ENCODE measurements around the gene CBX8.

CBX8 gene

DNA sequence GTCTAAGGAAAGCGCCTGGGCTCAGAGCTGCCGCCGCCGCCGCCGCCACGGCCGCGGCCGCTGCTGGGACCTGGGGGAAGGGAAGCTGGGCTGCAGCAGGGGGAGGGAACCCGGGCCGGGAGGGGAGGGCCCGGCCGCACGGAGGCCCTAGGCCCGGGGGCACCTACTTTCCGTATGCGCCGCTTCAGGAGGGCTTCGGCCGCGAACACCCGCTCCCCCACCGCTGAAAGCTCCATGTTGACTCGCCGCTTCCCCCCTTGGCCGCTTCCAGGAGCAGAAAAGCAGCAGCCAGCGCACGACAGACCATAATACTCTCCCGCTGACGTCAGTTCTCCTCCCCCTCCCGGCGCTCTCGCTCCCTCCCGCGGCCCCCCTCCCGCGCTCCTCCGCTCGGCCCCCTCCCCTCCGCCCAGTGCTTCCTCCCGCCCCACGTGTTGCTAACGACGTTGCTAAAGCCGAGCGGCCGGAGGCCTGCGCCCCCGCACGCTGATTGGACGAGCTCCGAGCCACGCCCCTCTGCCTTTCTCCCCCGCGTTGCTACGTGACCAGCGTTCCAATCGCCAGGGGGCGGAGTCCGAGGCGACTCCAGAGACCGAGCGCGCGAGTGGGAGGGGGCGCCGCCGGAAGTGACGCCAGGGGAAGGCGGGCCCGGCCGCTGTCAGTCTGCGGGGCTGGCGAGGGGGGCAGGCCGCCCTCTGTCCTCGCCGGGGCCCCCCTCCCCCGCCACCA, at the start of gene CBX8:
Gene CBX8, minus strand, starts transcription at position 315 of the 729 bp plus-strand sequence. Its CDS starts 79 bp downstream, at position 236.
- DNase-seq (ENCODE audit: low spot score) = peak; percentile 99

DNA sequence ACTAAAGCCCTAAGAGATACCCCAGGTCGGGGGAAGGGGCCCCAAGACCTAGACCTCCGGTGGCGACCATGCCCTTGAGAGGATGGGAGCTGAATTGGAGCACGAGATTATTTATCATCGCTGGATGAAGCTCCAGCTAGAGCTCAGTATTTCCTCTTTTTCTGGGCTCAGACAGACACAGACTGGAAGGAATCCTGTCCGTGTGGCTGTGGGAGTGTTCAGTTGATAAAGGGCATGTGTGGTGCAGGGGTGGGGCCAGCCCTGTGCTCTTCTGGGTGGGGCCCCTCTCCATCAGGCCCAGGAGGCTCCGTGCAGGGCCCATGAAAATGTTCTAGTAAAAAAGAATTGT, 48.7 kb upstream of the CBX8 start:
- DNase-seq (ENCODE audit: low spot score) = no peak

DNA sequence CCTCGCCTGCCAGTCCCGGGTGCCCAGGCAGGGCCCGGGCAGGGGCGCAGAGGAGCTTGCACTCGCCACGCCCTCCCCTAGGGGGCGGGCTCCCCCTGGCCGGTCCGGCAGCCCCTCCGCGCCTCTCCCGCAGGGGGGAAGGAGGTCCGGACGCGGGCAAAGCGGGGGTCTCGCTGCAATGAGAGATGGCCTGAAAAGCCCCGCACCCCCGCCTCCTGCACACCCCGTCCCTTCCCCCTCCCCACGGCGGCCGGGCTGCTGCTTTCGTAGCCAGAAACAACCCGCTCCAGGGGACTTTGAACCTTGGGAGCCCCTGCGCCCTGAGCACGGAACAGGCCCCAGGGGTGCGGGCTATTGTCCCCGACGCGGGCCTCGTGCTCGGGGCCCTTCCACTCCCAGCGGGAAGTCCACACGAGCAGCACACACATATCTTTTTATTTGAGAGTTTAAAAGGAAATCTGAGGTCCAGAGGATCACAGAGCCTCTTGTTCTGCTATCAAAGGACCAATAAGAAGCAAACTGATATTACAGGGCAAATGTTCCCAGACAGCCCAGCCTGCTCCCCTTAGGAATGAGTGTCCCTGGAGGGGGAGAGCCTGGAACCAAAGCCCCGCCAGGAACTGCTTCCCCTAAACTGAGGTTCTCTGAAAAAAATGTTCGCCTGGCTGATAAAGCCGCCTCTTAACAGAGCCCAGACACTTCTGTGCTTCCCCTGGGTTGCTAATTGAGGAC, 48.2 kb upstream of the CBX8 start:
- peak; percentile 28 for DNase-seq (ENCODE audit: low spot score)

DNA sequence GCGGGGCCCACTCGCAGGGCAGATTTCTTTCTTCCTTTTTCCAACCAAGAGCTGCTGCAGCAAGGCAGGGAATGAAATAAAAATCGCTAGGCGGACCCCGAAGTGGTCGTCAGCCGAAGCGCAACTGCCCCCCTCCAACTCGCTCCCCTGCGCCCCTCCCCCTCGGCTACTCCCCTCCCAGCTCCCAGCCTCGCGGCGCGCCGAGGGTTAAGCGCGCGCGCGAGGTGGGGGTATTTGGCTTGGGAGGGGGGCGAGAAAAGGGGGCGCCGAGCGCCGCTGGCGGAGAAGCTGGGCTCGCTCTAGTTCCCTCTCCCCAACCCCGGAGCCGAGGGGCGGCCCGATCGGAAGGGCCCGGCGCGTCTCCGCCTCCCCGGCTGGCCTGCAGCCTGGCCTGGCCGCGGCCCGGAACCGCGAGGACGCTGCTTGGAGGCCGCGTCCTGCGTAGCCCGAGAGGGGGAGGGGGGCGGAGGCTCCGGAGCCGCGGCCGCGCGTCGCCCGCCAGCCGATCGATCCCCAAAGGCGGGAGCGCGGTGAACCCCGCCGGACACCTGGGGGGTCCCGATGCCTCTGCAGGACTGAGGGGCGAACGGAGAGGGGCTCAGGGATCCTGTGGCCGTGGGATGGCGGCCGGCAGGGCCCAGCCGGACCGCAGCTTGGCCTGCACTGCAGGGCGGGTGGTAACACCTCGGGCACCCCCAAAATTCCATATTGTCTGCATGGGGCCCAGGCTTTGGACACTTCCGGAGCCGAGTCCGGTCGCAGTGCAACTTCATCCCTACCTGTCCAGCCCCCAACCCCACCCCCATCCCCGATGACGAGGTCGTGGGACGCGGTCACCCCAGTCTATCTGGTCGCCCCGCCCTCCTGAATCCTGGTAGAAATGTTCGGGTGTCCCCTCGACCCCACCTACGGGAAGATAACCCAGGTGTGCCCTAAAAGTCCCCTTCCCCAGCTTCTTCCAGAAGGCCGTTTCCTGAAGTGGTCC, 47.2 kb upstream of the CBX8 start:
- no peak for DNase-seq (ENCODE audit: low spot score)

DNA sequence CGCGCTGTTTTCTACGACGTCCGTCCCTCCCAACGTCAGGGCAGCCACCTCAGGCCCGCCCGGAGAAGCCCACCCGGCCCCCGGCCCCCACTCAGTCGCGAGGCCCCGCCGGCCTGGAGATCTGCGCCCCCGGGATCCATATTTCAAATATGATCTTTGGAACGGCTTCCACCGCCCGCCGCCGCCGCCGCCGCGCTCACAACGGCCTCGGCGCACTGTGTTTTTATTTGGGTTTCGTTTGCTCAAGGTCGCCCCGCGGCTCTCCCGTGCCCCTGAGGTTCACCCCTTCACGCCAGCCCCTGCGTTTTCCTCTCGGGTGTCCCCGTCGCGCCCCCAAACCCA, 46.6 kb upstream of the CBX8 start:
- DNase-seq (ENCODE audit: low spot score) = no peak

DNA sequence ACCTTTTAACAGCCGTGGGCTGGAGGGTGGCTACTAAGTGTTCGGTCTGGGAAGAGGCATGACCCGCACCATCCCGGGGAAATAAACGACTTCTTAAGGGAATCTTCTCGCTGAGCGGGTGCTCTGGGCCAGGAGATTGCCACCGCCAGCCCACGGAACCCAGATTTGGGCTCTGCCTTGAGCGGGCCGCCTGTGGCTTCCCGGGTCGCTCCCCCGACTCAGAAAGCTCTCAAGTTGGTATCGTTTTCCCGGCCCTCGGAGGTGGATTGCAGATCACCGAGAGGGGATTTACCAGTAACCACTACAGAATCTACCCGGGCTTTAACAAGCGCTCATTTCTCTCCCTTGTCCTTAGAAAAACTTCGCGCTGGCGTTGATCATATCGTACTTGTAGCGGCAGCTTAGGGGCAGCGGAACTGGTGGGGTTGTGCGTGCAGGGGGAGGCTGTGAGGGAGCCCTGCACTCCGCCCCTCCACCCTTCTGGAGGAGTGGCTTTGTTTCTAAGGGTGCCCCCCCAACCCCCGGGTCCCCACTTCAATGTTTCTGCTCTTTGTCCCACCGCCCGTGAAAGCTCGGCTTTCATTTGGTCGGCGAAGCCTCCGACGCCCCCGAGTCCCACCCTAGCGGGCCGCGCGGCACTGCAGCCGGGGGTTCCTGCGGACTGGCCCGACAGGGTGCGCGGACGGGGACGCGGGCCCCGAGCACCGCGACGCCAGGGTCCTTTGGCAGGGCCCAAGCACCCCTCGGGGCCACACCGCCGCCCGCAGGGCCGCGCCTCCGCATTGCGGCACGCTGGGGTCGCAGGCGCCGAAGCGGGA, 46.0 kb upstream of the CBX8 start:
- DNase-seq (ENCODE audit: low spot score) = no peak

DNA sequence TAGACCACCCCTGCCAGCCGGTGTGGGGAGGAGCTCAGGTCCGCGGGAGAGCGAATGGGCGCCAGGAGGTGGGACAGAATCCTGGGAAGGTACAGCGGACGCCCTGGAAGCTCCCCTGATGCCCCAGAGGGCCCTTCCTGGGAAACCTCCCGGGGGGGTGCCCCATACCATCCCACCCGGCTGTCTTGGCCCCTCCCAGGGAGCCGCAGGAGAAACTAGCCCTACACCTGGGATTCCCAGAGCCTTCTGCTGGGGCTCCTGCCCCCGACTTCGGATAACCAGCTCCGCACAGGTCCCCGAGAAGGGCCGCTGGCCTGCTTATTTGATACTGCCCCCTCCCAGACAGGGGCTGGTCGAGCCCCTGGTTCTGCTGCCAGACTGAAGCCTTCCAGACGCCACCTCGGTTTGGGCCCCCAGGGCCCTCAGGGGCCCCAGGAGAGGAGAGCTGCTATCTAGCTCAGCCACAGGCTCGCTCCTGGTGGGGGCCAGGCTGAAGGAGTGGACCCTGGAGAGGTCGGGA, 45.3 kb upstream of the CBX8 start:
- no peak for DNase-seq (ENCODE audit: low spot score)

DNA sequence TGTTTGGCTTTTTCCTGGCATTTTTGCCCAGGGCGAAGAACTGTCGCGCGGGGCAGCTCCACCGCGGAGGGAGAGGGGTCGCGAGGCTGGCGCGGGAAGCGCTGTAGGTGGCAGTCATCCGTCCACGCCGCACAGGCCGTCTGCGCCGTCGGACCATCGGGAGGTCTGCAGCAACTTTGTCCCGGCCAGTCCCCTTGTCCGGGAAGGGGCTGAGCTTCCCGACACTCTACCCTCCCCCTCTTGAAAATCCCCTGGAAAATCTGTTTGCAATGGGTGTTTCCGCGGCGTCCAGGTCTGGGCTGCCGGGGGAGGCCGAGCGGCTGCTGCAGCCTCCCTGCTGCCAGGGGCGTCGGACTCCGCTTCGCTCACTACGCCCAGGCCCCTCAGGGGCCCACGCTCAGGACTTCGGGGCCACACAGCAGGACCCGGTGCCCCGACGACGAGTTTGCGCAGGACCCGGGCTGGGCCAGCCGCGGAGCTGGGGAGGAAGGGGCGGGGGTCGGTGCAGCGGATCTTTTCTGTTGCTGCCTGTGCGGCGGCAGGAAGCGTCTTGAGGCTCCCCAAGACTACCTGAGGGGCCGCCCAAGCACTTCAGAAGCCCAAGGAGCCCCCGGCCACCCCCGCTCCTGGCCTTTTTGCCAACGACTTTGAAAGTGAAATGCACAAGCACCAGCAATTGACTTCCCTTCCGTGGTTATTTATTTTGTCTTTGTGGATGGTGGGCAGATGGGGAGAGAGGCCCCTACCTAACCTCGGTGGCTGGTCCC, 44.7 kb upstream of the CBX8 start:
- DNase-seq (ENCODE audit: low spot score) = peak; percentile 16

DNA sequence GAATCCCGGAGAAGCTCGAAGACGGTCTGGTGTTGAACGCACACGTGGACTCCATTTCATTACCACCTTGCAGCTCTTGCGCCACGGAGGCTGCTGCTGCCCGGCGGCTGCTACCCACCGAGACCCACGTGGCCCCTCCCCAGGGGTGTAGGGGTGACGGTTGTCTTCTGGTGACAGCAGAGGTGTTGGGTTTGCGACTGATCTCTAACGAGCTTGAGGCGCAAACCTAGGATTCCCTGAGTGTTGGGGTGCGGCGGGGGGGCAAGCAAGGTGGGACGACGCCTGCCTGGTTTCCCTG, 44.1 kb upstream of the CBX8 start:
- DNase-seq (ENCODE audit: low spot score) = no peak

DNA sequence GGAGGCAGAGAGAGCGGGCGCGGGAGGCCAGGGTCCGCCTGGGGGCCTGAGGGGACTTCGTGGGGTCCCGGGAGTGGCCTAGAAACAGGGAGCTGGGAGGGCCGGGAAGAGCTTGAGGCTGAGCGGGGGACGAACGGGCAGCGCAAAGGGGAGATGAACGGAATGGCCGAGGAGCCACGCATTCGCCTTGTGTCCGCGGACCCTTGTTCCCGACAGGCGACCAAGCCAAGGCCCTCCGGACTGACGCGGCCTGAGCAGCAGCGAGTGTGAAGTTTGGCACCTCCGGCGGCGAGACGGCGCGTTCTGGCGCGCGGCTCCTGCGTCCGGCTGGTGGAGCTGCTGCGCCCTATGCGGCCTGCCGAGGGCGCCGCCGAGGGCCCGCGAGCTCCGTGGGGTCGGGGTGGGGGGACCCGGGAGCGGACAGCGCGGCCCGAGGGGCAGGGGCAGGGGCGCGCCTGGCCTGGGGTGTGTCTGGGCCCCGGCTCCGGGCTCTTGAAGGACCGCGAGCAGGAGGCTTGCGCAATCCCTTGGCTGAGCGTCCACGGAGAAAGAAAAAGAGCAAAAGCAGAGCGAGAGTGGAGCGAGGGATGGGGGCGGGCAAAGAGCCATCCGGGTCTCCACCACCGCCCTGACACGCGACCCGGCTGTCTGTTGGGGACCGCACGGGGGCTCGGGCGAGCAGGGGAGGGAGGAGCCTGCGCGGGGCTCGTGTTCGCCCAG, 43.6 kb upstream of the CBX8 start:
- DNase-seq (ENCODE audit: low spot score) = no peak

DNA sequence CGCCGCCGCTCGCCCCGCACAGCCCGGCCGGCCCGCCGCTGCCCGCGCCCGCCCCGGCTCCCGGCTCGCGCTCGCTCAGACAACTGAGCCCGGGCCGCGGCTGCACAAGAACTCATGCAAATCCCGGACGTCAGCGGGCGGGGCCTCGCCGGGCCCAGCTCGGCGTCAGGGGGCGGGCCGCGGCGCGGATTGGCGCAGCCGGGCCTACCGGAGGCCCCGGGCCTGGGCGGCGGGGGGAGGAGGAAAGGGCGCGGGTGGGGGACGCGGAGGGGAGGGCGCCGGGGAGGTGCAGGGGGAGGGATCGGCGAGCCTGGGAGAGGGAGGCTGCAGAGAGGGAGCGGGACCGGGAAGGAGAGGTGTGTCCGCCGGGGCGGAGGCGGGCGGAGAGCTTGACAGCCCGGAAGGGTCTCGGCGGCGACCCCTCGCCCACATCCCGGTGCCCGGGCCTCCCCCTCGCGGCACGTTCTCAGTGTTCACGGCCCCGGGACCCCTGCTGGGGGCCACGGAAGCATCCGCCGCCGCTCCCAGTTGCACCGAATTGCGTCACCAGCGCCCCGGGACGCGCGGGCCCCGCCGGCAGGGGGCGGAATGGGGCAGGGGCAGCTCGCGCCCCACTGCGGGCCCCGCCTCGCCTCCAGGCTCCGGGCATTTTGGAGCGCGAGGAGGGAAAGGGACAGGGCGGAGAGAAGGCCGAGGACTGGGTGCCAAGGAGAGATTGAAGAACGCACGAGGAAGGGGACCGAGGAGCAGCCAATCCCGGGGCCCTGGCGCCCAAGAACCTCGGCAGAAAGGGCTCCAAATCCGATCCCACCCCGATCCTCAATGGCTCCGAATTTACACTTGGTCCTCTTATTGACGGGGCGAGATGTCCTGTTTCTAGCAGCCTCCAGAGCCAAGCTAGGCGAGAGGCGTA, 42.7 kb upstream of the CBX8 start, which contains the start of gene CBX4:
Gene CBX4, minus strand, starts transcription at position 85 of the 913 bp plus-strand sequence. CDS start 189 bp downstream, outside the sequence.
- DNase-seq (ENCODE audit: low spot score) = peak; percentile 92

DNA sequence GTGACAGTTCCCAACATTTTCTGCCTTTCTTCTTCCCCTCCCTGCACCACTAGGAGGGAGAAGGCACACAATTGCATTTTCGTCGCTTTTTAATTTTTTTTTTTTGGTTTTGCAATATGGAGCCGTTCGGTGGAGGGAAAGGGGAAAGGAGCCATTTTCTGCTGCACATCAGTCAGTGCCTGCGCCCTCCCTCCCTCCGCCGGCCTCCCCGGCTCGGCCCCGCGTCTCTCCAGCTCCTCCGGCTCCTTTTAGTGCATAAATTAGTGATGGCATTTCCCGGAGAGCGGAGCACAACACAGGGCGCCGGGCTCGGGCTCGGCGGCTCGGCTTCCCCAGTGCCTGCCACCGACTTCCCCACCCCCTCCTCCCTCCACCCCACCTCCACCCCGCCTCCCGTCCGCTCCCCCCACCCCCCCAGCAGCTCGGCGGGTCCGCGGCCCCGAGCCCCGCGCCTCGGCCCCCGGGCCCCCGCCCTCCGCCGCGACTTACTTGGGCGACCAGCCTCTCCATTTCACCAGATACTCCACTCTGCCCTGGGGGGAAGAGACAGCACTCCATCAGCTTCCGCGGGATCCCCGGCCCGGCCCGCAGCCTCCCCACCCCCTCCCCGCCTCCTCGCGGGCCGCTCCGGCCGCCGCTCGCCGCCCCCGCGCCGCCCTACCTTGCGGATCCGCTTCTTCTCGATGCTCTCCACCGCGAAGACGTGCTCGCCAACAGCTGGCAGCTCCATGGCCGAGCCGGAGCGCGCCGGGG, 41.8 kb upstream of the CBX8 start:
- peak; percentile 52 for DNase-seq (ENCODE audit: low spot score)

DNA sequence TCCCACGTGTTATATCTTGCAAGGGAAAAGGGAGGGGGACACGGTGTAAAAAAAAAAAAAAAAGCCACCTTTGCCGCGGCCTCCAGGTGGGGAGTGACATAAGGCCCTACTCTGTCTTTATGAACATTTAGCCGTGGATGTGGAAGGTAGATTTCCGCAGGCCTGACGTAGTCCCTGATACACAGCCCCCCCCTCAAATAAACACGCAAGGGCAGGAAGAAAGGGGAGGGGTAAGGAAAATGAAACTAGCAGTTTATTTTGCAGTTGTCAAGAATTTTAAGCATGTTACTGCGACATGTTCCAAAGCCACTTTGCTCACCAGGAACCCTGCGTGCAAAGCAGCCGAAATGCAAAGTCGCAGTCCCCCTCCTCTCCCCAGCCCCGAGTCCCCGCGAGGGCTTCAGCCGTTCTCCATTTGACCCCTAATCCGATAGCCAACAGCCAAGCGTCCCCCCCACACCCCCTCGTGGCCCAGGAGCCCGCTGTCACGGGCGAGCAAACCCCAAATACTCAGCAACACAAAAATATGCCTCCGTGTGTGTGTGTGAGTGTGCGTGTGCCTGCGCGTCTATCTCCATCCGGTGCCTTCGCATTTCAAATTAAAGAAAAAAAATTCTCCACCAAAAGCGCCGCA, 41.1 kb upstream of the CBX8 start:
- DNase-seq (ENCODE audit: low spot score) = peak; percentile 43

DNA sequence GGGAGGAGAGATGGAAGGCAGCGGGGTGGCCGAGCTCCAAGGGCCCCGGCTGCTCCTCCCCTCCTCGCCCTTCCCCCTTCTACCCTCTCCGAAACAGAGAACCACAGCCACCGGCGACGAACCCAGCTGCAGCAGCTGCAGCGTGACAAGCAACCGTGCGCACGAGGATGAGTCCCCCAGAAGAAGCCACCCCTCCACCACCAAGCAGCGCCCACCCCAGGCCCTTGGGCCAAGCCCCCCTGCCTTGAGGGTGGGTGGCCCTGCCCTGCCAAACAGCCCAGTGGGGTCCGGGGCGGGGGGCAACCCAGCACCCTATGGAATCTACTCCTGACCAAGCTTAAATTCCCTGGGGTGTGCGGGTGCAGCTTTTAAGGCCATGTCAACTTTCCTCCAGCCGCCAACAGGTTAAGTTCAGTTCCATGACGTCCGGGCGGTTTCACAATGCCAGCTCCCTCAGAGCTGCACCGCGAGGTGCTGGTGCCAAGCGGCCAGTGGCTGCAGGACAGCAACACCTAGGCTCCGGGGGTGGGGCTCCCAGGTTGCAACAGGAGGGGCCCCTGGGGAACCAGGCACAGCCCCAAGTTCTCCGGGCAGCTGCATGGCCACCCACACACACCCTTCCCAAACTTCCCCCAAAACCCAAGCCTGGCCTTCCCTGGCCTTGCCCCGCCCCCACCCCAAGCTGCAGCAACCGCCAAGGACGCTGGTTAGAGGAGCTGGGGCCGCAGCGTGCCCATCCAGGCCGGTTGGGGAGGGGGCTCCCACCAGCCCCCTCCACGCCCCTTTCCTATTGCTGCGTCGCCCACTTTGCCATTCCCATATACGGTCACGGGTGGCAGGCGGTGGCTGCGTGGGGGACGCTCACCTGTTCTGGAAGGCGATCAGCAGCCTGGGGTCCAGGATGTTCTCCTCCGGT, 40.4 kb upstream of the CBX8 start:
- DNase-seq (ENCODE audit: low spot score) = no peak

DNA sequence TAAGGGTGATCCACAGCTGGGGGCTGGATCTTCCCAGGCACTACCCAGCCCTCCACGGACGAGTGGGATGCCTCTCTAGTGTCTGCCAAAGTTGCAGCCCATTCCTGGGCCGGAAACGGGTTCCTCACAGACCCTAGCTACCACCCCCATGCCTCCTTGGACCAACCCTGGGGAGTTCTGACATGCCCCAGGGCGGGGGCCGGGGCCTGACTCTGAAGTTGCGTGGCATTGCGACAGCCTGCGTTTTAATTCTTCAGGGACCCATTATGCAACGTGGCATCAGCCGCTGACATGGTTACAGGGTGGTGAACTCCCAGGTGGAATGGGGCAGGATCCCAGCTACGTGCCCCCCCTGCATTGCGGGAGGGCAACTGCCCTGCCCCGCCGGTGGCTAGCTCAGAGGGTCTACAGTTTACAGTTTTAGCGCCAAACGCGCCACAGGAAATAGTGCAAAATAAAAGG, 39.7 kb upstream of the CBX8 start:
- DNase-seq (ENCODE audit: low spot score) = no peak

DNA sequence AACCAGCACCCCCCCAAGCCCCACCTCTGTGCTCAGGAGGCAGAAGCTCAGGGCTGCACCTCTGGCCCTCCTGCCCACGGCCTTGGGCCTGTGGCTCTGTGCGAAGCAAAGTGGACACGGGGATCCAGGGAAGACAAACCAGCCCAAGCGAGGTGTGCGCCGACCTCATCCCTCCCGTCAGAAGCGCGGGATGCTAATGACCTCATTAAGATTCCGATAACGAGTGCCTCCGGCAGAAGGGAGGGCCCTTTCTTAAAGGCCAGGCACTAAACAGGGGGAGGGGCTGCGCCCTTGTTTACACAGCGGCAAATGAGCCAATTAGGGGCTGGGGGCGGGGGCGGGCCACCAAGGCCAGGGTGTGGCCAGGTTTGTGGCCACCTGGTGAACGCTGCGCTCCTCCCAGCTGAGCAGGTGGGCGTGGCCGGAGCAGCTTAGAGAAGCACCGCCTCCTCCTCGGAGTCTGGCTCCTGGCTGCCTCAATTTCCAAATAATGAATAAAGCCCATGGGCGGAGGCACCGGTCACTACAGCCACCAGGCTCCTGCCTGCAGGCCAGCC, 39.2 kb upstream of the CBX8 start:
- DNase-seq (ENCODE audit: low spot score) = no peak
